ENCODE data around the gene MAPK6. TPM values are rescaled to one million over a fixed set of nuclear protein-coding genes. Genes with fewer than 3 reads are reported as not detected.

The MAPK6 gene
- total RNA-seq, 1 experiment from 2014 or later = 56.4 TPM

DNA sequence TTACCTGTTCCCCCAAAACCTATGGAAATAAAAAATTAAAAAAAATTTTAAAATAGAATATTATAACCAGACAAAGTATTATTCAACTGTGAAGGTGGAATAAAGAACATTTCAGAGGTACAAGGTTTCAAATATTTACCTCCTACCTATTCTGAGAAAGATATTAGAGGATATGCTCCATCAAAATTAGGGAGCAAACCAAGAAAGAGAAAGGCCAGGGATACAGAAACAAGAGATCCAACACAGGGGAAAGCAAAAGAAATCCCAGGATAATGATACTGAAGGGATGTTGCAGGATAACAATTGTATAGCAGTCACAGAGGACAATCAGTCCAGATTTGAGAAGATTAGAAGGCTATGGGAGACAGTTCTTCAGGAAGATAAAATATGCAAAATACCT lies 71.2 kb downstream of the MAPK6 start:
- no peaks in the 10 kb centered on the region for H3K36me3 ChIP-seq (ENCODE audit: insufficient read depth, low read length, poor library complexity, severe bottlenecking)
- ChIA-PET POLR2A (ENCODE audit: low non-redundant PET) (no interaction called here), CTCF (no interaction called here)
- no peaks in the 10 kb centered on the region for H3K27me3 ChIP-seq (replicated peaks; ENCODE audit: insufficient read depth, low read depth, low read length, poor library complexity)
- intact Hi-C loops (cut with micrococcal nuclease; ENCODE audit: unreplicated experiment) = no loop called here
- peaks cover 14% of the 10 kb centered on the region for H3K9me3 ChIP-seq (ENCODE audit: low read depth, low read length, poor library complexity, severe bottlenecking)
- TF ChIP-seq EZH2 (IDR thresholded peaks at IDR 0.05; ENCODE audit: borderline replicate concordance, low read depth, low read length, poor library complexity, severe bottlenecking) = no peak
- TF ChIP-seq, protein P1, sequence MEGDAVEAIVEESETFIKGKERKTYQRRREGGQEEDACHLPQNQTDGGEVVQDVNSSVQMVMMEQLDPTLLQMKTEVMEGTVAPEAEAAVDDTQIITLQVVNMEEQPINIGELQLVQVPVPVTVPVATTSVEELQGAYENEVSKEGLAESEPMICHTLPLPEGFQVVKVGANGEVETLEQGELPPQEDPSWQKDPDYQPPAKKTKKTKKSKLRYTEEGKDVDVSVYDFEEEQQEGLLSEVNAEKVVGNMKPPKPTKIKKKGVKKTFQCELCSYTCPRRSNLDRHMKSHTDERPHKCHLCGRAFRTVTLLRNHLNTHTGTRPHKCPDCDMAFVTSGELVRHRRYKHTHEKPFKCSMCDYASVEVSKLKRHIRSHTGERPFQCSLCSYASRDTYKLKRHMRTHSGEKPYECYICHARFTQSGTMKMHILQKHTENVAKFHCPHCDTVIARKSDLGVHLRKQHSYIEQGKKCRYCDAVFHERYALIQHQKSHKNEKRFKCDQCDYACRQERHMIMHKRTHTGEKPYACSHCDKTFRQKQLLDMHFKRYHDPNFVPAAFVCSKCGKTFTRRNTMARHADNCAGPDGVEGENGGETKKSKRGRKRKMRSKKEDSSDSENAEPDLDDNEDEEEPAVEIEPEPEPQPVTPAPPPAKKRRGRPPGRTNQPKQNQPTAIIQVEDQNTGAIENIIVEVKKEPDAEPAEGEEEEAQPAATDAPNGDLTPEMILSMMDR (conservative IDR thresholded peaks at IDR 0.05; ENCODE audit: low read depth, low read length) = no peak
- BruUV-seq (replicated peaks) = no TSS peak
- DNase-seq (ENCODE audit: low spot score) = no peak
- H3K4me3 ChIP-seq (ENCODE audit: low read depth, low read length, poor library complexity, severe bottlenecking) = no peak overlapping the region
- no peak overlapping the region for H3K27ac ChIP-seq (ENCODE audit: low read depth, low read length, poor library complexity, severe bottlenecking)
- H3K4me1 ChIP-seq (ENCODE audit: insufficient read depth, low read length, poor library complexity, severe bottlenecking) = peaks cover 6% of the 10 kb centered on the region

DNA sequence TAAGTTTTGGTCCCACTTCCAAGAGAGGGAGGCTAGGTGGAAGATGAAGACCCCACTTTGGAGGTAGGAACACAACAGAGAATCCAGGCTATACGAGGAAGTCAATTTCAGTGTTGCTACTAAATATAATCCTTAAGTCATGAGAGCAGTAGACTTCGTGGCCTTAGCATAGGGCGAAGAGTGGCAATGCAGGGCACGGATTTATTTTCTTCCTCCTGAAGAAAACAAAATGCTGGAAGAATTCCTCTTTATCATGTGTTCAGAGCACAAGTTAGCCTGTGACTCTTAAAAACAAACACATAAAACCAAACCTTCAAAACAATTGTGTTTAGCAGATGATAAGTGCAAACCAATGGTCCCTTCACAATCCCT lies 74.1 kb downstream of the MAPK6 start:
- TF ChIP-seq, protein P1 (conservative IDR thresholded peaks at IDR 0.05; ENCODE audit: low read depth, low read length) = no peak
- TF ChIP-seq EZH2 (IDR thresholded peaks at IDR 0.05; ENCODE audit: borderline replicate concordance, low read depth, low read length, poor library complexity, severe bottlenecking) = no peak
- Histone ChIP-seq H3K4me1 (ENCODE audit: insufficient read depth, low read length, poor library complexity, severe bottlenecking) (peaks cover 5% of the 10 kb centered on the region), H3K4me3 (ENCODE audit: low read depth, low read length, poor library complexity, severe bottlenecking) (no peak overlapping the region), H3K36me3 (ENCODE audit: insufficient read depth, low read length, poor library complexity, severe bottlenecking) (no peaks in the 10 kb centered on the region), H3K27me3 (replicated peaks; ENCODE audit: insufficient read depth, low read depth, low read length, poor library complexity) (no peaks in the 10 kb centered on the region), H3K27ac (ENCODE audit: low read depth, low read length, poor library complexity, severe bottlenecking) (no peak overlapping the region), H3K9me3 (ENCODE audit: low read depth, low read length, poor library complexity, severe bottlenecking) (peaks cover 7% of the 10 kb centered on the region)
- ChIA-PET CTCF (no interaction called here), POLR2A (ENCODE audit: low non-redundant PET) (no interaction called here)
- intact Hi-C loops (cut with micrococcal nuclease; ENCODE audit: unreplicated experiment) = no loop called here
- DNase-seq (ENCODE audit: low spot score) = no peak
- no TSS peak for BruUV-seq (replicated peaks)

DNA sequence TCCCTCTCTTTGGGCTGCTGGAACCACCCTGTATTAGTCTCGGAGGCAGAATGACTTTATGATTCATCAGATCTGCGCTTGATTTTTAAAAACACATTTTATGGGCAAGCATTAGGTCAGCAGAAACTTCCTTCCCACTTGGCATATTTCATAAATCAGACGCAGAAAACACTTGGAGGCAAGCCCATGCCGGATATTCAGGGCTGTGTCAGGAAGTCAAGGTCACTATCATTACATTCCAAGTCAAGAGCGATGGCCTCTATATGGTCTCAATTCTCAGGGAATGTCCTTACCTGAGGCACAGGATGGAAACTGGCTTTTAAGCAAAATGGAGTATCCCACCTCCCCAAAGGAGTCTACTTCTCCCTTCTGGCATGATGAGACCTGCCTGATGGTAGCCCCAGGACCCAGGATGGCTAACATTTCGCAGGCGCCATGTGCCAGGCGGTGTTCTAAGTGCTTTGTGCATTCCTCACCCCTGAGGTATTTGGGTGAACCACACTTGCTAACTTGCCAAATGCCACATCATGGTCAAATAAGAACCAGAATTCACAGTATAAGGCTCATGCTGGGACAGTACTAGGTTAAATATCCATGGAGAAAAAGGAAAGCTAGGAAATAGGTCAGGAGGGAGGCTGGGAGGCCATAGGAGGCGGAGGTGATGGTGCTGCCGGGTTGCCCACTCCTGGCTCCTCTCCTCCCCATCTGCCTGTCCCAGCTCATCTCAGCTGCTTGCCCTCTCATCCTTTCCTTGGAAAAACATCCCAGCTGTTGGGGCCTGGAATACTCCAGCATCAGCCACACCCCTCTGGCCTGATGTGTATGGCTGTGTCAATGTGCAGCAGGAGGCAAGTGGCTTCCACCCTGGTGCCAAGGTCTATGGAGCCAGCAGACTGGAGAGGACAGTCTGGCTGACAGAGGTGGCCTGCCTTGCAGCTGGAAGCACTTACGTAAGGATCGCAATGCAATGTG lies 74.8 kb downstream of the MAPK6 start:
- Histone ChIP-seq H3K9me3 (ENCODE audit: low read depth, low read length, poor library complexity, severe bottlenecking) (peaks cover 7% of the 10 kb centered on the region), H3K27ac (ENCODE audit: low read depth, low read length, poor library complexity, severe bottlenecking) (no peak overlapping the region), H3K27me3 (replicated peaks; ENCODE audit: insufficient read depth, low read depth, low read length, poor library complexity) (no peaks in the 10 kb centered on the region), H3K36me3 (ENCODE audit: insufficient read depth, low read length, poor library complexity, severe bottlenecking) (no peaks in the 10 kb centered on the region), H3K4me3 (ENCODE audit: low read depth, low read length, poor library complexity, severe bottlenecking) (no peak overlapping the region), H3K4me1 (ENCODE audit: insufficient read depth, low read length, poor library complexity, severe bottlenecking) (peaks cover 5% of the 10 kb centered on the region)
- peak; percentile 36 for DNase-seq (ENCODE audit: low spot score)
- intact Hi-C loops (cut with micrococcal nuclease; ENCODE audit: unreplicated experiment) = no loop called here
- TF ChIP-seq EZH2 (IDR thresholded peaks at IDR 0.05; ENCODE audit: borderline replicate concordance, low read depth, low read length, poor library complexity, severe bottlenecking) = no peak
- TF ChIP-seq, protein P1 (conservative IDR thresholded peaks at IDR 0.05; ENCODE audit: low read depth, low read length) = no peak
- CTCF ChIA-PET = no interaction called here
- POLR2A ChIA-PET (ENCODE audit: low non-redundant PET) = interaction anchor here (0.5 kb wide), 1 partner anchor 83 kb away, joined by 10 read pairs; no protein-coding TSS in a partner anchor
- no TSS peak for BruUV-seq (replicated peaks)
